Colon (tissue), 2 donors: ENCODE results near the gene RASSF7.
"Not testable (repeated sequence)": the region's sequence is repeated elsewhere in the genome, so short reads cannot be mapped to it uniquely, and the experiment has no call there.

Experiments used
- FAIRE-seq: peaks from 2 replicates; lab custom pipeline; 2012; peaks lifted over from hg19 to GRCh38; lab: Jason Lieb, UNC
- donor health status: control.
- donor health status: control.

The RASSF7 gene

DNA sequence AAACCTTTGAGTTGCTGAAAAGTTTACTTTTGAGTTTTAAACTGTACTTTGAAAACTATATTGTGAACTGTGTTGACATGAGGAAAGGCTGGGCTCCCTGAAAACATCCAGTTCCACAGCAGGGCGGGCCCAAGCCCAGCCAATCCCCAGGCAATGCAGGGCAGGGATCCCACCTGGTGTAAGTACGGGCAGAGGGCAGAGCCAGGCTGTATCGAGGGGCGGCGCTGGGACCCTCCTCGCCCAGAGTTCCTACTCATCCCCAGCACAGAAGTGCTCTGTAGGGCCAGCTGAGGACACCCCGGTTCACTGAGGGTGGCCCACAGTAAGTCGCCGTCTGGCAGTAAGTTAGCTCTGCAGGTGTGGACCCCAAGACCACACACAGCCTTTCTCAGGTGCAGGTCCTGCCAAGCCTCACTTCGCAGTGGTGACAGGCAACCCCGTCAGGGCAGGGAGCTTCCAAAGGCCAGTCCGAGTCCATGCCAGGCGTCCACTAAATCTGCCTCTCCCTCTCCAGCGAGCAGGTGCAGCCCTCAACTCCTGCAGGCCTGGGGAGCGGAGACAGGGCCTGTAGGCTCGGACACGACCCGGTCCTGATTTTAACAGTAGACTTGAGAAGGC lies 6.3 kb downstream of the RASSF7 start:
- FAIRE-seq: no peak

GRCh38 chr11:567629-568292 lies 7.0 kb downstream of the RASSF7 start:
- no peak for FAIRE-seq

DNA sequence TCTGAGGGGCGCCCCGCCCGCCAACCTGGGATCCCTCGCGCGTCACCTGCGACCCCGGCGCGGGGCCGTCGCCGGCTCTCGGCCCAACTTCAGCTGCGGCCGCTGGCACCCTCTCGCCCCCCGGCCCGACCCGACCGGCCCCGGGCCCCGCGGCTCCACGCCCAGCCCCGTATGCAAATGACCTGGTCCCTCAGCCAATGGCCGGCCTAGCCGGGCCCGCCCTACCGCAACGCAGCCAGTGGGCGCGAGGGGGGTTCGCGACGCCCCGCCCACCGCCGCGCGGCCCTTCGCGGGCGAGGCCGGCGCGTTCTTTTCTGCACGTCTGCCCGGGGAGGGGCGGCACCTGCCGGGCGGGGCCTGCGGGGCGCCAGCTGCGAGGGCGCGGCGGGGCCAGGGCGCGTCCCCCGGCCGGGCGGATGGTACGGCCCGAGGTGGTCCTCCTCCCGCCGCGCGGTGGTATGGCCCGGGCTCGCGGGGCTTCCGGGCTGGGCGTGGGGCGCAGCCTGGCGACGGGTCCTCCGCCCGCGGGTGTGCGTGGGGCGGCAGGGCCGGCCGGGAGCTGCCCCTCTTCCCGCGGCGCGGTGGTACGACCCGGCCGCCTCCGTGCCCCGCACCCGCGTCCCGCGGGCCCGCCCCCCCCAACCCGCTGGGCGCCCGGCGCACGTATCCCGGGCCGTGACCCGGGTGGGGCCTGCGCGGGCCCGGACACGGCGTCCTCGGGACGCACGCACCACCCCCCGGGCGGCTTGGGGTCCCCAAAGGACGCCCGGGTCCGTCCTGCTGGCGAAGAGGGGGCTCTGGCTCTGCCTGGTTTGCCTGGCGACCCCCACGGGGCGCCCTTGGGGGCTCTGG lies 7.8 kb downstream of the RASSF7 start:
- FAIRE-seq: no peak

DNA sequence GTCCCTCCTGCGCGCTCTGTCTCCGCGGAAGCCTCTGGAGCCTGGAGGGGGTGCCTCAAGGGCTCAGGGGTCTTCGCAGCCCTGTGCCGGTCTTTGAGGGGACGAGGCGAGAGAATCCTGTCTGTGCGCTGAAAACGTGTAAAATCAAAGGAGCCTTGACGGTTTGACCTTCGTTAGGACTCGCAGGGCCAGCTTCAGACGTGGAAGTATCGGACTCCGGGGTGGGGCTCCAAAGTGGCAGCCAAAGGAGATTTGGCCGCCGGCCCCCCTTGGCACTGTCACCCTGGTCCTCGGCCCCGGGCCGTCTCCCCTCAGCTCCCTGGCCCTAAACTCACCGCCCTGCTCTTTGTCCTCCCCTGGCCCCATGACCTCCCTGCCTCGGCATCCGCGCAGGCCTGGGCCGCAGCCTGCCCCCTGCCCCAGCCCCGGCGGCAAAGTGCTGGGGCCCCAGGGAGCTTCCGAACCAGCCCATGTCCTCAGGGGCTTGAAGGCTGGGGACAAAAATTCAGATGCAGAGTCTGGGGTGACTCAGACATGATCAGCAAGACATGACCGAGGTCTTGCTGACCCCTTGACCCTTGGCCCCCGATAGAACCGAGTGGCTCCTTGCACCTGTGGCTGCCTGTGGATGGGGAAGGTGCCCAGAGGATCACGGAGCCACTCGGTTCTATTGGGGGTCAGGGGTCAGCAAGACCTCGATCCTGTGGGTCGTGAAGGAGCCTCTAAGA lies 8.6 kb downstream of the RASSF7 start:
- FAIRE-seq: no peak

- no peak for FAIRE-seq
Measured at GRCh38 chr11:571802-572185, 11.0 kb downstream of the RASSF7 start.

DNA sequence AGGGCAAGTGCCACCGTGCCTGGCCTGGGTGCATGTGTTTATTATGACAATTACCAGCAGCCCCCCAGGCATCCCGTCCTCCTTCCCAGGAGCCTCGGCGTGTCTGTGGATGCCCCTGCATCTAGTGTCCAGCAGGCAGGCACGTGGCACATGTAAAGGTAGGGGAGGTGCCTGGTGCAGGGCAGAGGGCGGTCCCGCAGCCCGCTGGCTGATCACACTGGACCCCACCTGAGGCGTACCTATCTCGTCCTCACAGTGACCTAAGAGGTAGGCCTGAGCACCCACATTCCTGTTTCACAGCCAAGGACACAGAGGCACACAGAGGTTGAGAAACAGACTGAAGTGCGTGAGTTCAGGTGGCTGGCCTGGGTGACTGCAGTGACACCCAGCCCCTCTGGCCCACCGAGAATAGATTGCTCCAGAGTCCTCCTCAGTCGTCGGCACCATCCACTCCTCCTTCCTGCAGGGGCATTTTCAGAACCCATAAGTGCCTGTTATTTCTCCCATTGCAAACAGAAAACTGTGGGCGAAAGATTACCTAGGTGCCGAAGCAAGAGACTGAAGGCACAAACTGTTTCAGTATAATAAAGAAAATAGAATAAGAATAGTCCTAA lies 12.5 kb downstream of the RASSF7 start:
- no peak for FAIRE-seq

GRCh38 chr11:574031-574570 lies 13.3 kb downstream of the RASSF7 start:
- FAIRE-seq: not testable (repeated sequence)

GRCh38 chr11:574632-575312 lies 14.0 kb downstream of the RASSF7 start:
- FAIRE-seq: no peak

DNA sequence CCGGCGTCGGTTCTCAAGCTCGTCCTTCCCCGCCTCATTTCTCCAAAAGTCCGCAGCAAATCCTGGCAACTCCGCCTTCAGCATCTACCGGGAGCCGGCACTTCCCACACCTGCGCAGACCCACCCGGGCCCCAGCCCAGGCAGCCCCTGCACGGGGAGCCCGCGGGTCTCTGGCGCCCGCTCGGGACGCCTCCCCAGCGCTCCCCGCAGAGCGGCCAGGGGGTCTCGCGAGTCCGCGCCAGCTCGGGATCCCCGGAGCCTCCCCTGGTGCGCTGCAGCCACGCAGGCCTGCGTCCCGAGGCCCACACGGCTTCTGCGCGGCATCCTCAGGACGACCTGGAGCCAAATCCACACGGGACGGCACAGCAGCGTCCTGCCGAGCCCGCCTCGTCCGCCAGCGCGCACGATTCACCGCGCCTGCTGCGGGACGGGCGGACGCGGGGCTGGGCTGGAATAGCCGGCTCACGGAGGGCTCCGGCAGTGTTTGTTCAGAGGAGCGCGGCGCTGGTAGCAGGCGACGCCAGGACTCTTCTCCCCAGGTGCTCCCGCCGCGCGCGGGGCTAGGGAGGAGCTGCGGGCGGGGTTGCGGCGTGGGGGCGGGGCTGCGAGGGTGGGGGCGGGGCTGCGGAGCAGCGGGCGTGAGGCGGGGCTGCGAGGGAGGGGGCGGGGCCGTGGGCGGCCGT lies 14.7 kb downstream of the RASSF7 start:
- FAIRE-seq: no peak

DNA sequence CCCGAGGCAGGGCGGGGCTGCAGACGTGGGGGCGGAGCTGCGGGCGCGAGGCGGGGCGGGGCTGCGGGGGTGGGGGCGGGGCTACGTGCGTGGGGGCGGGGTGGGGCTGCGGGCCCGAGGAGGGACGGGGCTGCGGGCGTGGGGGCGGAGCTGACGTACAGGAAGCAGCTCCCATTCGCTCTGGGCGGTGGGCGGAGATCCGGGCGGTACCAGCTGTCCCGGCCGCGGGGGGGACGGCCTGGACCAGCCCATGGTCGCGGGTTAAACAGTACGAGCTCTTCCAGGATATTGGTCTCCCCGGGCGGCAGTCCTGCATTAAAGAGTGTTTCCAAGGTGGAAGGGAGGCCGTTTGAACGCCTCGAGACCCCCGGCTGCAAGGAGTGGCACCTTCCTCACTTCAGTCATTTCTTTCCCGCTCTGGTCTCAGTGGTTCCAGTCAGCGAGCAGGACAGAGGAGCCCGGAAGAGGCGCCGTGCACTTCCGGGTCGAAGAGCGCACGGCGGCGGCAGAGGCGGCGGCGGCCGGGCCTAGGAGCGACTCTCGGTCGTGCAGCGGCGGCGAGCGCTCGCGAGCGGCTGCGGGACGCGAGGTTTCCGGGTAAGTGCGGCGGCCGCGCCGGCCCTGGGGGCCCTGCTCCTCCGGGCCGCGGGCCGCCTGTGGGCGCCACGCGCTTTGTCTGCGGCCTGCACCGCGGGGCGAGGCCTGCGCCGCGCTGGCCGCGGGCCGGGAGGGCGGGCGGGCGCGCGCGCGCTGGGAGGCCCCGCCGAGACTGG lies 15.4 kb downstream of the RASSF7 start, which contains the start of gene PHRF1:
Gene PHRF1 (plus strand): TSS at position 475 of the 773 bp plus-strand sequence. CDS start 5,043 bp downstream, outside the sequence.
- FAIRE-seq: no peak

DNA sequence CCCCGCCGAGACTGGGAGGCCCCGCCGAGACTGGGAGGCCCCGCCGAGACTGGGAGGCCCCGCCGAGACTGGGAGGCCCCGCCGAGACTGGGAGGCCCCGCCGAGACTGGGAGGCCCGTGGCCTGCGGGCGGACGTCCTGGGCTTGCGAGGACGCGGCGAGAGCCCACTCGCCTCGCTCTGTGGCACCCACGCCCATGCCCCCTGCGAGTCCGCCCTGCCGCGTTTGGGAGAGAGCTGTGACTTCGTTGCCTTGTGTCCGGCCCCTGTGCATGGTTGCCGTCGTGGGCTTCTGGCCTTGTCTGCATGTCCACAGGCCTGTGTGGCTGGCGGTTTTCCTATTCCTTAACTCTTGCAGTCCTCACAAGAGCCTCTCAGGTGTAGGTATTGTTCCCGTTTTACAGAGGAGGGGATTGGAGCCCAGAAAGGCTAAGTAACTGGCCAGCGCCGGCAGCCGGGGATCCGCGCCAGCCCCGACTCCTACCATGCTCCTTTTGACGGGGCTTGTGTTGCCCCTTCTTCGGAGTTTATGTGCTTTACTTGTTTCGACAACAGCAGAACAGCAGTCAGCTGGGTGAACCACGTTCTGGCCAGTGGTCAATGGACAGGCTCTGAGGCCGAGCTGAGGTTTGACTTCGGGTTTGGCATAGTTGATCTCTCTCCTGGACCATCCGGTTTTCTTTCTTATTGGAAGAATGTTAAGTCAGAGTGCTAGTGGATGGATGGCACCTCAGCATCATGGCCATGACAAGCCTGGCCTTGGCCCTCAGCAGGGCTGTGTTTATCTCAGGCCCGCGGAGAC lies 16.2 kb downstream of the RASSF7 start:
- FAIRE-seq: no peak

- FAIRE-seq: no peak
Measured at GRCh38 chr11:577611-577894, 16.8 kb downstream of the RASSF7 start.

- no peak for FAIRE-seq
Measured at GRCh38 chr11:578276-579035, 17.7 kb downstream of the RASSF7 start.

GRCh38 chr11:579830-580601 lies 19.2 kb downstream of the RASSF7 start:
- no peak for FAIRE-seq

GRCh38 chr11:581342-581741 lies 20.6 kb downstream of the RASSF7 start:
- FAIRE-seq: no peak

DNA sequence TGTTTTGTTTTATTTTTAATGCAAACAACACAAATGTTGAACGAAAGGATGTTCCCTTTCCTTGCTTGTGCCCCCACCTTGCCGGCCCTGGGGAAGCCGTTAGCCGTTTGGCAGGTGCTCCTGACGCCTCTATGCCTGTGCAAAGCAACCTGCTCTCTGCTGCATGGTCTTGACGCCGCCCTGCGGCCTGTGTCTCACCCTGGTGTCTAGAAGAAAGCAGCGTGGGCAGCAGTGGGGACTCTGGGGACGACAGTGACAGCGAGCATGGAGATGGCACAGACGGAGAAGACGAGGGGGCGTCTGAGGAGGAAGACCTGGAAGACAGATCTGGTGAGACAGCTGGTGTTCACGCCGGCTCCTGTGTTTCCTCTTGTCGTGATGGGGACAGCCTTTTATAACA lies 21.0 kb downstream of the RASSF7 start:
- no peak for FAIRE-seq

DNA sequence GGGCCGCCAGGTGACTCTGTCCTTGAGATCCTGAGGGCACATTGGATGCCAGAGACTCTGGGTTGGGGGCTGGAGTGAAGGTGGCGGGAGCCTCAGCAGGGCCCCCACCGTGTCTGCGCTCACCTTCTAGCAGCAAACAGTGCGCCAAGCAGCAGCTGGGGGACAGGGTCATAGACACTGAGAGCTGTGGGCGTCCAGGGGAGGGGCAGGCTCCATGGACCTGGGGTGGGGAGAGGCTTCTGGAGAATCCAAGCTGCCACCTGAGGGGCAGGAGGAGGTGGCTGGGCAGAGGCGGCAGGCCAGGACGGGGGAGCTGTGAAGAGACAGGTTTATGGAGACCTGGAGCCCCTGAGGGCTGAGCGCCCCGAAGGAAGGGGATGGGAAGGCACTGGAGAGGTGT lies 23.5 kb downstream of the RASSF7 start:
- FAIRE-seq: no peak
